Stimulated activated CD8-positive, alpha-beta memory T cell treated with anti-CD3 and anti-CD28 coated beads, Interleukin-7, amount 100 ng/mL, for 24 hours (primary cell): ENCODE measurements around the gene ZNF609.

ENCODE experiments used
- DNase-seq: peaks from one replicate; pipeline ENCODE4 v3.0.0-alpha.2; 2020; ENCODE audit warnings: low read depth

ZNF609 gene

GRCh38 chr15:64503640-64504039 is 43.3 kb downstream of the ZNF609 start:
- no peak for DNase-seq

DNA sequence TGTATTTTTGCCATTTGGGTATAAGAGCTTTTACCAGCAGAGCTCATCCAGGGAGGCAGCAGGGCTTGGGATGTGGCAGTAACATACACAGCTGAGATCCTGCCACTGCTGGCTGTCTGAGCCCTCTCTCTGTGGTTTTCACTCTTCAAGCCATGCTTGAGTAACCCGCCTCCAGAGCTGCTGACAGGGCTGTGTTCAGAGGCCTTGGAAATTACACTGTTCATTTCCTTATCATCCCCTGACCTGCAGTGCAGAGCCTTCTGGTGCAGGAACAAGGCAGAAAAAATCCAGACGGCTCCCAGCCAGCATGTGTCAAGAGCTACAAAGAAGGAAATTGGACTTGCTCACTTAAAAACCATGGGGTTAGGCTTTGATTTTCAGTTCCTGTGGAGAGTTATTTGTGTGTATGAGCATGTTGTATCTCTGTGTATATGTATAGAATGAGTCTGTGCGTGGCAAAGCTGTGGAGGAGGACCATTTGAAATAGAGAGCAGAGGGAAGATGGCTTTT is 47.0 kb downstream of the ZNF609 start:
- DNase-seq: peak; percentile 2

- DNase-seq: no peak
These were observed 47.5 kb downstream of the ZNF609 start for GRCh38 chr15:64507845-64508244.

- no peak for DNase-seq
These were observed 53.4 kb downstream of the ZNF609 start for GRCh38 chr15:64513823-64514222.

GRCh38 chr15:64515196-64515595 is 54.8 kb downstream of the ZNF609 start:
- no peak for DNase-seq

- no peak for DNase-seq
These were observed 55.4 kb downstream of the ZNF609 start for GRCh38 chr15:64515825-64516224.

DNA sequence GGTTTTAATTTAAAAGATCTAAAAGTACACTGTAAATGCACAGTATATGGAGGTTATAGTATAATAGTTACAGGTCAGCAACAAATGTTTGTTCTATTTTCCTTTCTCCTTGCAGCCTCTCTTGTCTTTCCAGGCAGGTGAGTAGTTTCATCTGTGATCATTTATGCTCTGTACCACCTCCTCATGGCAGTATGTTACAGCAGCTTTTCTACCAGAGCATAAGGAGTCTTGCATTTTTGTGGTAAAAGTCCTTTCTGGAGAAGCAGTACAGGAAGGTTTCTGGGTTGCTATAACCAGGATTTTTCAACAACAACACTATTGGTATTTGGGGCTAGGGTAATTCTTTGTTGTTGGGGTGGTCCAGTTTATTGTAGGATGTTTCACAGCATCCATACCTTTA is 59.5 kb downstream of the ZNF609 start:
- no peak for DNase-seq

DNA sequence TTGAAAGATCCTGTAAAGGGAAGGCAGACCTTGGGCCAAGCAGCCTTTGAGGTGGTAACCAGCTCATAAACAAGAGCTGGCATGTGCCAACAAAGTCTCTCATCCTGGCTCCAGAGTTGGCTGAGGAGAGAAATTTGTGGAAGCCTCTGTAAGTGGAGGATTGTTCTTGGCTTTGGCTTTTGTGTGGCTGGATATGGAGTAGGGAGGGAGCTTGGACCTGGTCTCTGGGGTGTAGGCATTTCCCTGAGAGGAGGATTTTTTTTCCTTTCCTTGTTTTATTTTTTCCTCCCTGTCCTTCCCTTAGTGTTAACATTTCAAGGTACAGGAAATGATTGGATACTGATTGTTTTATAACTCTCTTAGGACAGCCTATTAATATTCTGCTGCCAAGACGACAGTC is 60.8 kb downstream of the ZNF609 start:
- DNase-seq: no peak

GRCh38 chr15:64521726-64522164 is 61.4 kb downstream of the ZNF609 start:
- DNase-seq: no peak

- no peak for DNase-seq
These were observed 61.9 kb downstream of the ZNF609 start for GRCh38 chr15:64522226-64522823.

DNA sequence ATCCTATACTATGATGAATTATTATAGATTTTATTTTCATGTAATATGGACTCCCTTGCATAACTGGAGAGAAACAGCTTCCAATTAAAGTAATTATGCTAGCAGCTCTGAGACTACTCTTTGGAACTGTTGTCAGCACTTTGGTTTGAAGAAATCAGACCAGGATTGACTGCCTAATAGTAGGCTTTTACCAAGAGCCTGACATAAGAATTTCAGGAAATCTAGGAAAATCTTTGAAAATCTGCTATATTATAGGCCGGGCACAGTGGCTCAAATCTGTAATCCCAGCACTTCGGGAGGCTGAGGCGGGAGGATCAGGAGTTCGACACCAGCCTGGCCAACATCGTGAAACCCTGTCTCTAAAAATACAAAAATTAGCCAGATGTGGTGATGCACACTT is 62.9 kb downstream of the ZNF609 start:
- no peak for DNase-seq

DNA sequence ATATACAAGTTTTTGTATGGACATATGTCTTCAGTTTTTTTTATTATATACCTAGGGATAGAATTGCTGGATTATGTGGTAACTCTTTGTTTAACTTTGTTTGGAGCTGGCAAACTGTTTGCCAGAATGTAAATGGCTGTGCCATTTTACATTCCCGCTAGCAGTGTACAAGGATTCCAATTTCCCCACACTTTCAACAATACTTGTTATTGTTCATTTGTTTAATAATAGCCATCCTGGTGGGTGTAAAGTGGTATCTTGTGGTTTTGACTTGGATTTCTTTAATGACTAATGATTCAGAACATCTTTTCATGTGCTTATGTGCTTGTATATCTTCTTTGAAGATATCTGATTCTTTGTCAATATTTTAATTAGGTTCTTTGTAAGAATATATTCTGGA is 64.4 kb downstream of the ZNF609 start:
- DNase-seq: no peak

DNA sequence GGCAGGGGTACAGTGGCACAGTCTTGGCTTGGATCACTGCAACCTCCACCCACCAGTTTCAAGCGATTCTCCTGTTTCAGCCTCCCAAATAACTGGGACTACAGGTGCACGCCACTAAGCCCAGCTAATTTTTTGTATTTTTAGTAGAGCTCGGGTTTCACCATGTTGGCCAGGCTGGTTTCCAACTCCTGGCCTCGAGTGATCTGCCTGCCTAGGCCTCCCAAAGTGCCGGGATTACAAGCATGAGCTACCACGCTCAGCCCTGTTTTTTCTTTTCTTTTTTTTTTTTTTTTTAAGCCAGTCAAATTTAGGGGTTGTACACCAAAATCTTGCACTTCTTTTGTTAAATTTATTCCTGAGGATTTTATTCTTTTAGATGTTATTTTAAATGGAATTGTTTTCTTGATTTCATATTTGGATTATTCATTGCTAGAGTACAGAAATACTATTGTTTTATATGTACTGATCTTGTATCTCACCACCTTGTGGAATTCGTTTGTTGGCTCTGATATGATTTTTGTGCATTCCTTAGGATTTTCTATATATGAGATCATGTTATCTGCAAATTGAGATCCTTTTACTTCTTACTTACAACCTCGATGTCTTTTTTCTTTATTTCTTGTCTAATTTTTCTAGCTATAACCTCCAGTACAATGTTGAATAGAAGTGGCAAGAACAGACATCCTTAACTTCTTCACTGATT is 65.6 kb downstream of the ZNF609 start:
- no peak for DNase-seq

- DNase-seq: no peak
These were observed 67.0 kb downstream of the ZNF609 start for GRCh38 chr15:64527263-64527984.

GRCh38 chr15:64528871-64529270 is 68.5 kb downstream of the ZNF609 start:
- DNase-seq: no peak

GRCh38 chr15:64530472-64530871 is 70.1 kb downstream of the ZNF609 start:
- no peak for DNase-seq

GRCh38 chr15:64530918-64531317 is 70.5 kb downstream of the ZNF609 start:
- no peak for DNase-seq

- no peak for DNase-seq
These were observed 72.3 kb downstream of the ZNF609 start for GRCh38 chr15:64532521-64533315.

GRCh38 chr15:64535460-64536243 is 75.3 kb downstream of the ZNF609 start:
- DNase-seq: no peak

DNA sequence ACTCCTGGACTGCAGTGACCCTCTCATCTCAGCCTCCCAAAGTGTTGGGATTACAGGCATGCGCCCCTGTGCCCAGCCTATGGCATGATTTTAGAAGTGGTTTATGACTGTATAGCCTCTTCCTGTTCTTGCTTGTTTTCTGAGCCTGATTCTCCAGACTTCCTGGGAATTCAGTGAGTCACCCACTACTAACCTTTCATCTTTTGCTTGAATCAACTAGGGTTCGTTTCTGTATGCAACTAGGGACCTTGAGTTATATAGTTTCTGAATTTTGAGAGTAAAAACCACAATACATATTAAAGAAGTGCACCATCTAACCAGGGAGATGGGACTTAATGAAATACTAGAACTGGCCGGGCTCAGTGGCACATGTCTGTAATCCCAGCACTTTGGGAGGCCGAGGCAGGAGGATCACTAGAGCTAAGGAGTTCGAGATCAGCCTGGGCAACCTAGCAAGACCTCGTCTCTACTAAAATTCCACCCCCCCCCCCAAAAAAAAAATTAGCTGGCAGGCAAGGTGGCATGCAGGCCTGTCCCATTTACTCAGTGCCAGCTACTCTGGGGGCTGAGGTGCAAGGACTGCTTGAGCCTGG is 76.0 kb downstream of the ZNF609 start:
- DNase-seq: no peak

- DNase-seq: no peak
These were observed 81.7 kb downstream of the ZNF609 start for GRCh38 chr15:64542091-64542490.
